GM12878 (cell line): ENCODE results near the gene LDLRAD4. TPM values are rescaled to one million over a fixed set of nuclear protein-coding genes. Genes with fewer than 3 reads are reported as not detected.

ENCODE experiments used
- ATAC-seq: fragments of 200-7000 bp; cut with Tn5 transposase; 3 replicates; pipeline ENCODE4 v1.9.1; 2020; ENCODE audit warnings: mild to moderate bottlenecking, moderate library complexity
- BruUV-seq: library from RNA; stranded (reverse); fragments of 400-500 nt; replicated peaks from 2 replicates; lab custom pipeline; 2021; lab: Mats Ljungman, UMichigan
- CTCF ChIA-PET: fragments of 300-600 bp; sonication (Branson Sonifier 250); formaldehyde crosslinking; extraction: SDS; loops from one replicate; lab custom pipeline; 2021; ENCODE audit warnings: inconsistent platforms; lab: Yijun Ruan, JAX
- POLR2A ChIA-PET: fragments of 350-600 bp; formaldehyde crosslinking; extraction: SDS; loops from one replicate; lab custom pipeline; 2021; ENCODE audit warnings: inconsistent platforms; lab: Charles Lee
- RAD21 ChIA-PET: fragments of 300-600 bp; sonication (Branson Sonifier 250); formaldehyde crosslinking; loops from one replicate; lab custom pipeline; 2023; ENCODE audit warnings: antibody characterized with exemption; ENCODE audit not compliant: unreplicated experiment; lab: Charles Lee
- SMC1A ChIA-PET: fragments of 300-600 bp; sonication (Branson Sonifier 250); formaldehyde crosslinking; loops from one replicate; lab custom pipeline; 2023; ENCODE audit not compliant: unreplicated experiment, uncharacterized antibody; lab: Charles Lee
- DNase-seq: peaks from one replicate; pipeline ENCODE4 v3.0.0-alpha.2; 2011; ENCODE audit warnings: low read depth, low spot score
- FAIRE-seq: peaks from 3 replicates; lab custom pipeline; 2011; peaks lifted over from hg19 to GRCh38; lab: Jason Lieb, UNC
- H2AFZ ChIP-seq: 2 replicates; pipeline ENCODE4 v1.6.0; 2011; ENCODE audit warnings: low read depth, low read length, control low read depth; ENCODE audit not compliant: control insufficient read depth
- H3K27ac ChIP-seq: 2 replicates; pipeline ENCODE4 v1.5.1; 2011; ENCODE audit warnings: control low read depth; ENCODE audit not compliant: control insufficient read depth, insufficient read depth
- H3K27me3 ChIP-seq, 2 experiments: replicated peaks in 1 of 2; 2 replicates each; pipeline versions ENCODE4 v1.6.0 to v1.6.1; 2011; ENCODE audit warnings: low read length in 1 of 2; ENCODE audit not compliant: control insufficient read depth in 2 of 2, insufficient read depth in 2 of 2
- H3K36me3 ChIP-seq, 2 experiments: 2 replicates each; pipeline ENCODE4 v1.5.1; 2011; ENCODE audit warnings: low read length in 1 of 2; ENCODE audit not compliant: control insufficient read depth in 2 of 2, insufficient read depth in 2 of 2
- H3K4me1 ChIP-seq: 2 replicates; pipeline ENCODE4 v1.6.1; 2011; ENCODE audit warnings: mild to moderate bottlenecking, low read length, moderate library complexity, mixed read lengths; ENCODE audit not compliant: control insufficient read depth, insufficient read depth
- H3K4me2 ChIP-seq: 2 replicates; pipeline ENCODE4 v1.6.0; 2011; ENCODE audit warnings: control low read depth; ENCODE audit not compliant: control insufficient read depth, insufficient read depth
- H3K4me3 ChIP-seq: fragments of 200-600 bp; sonication (generic); 2 replicates; pipeline ENCODE4 v1.5.1; 2016
- H3K79me2 ChIP-seq: 2 replicates; pipeline ENCODE4 v1.6.0; 2011; ENCODE audit warnings: low read length; ENCODE audit not compliant: control insufficient read depth, insufficient read depth
- H3K9ac ChIP-seq: 2 replicates; pipeline ENCODE4 v1.8.0; 2011; ENCODE audit warnings: low read length, control low read depth, mixed read lengths; ENCODE audit not compliant: control insufficient read depth, insufficient read depth
- H3K9me3 ChIP-seq: replicated peaks from 3 replicates; pipeline ENCODE4 v1.5.1; 2011; ENCODE audit warnings: mild to moderate bottlenecking, low read length; ENCODE audit not compliant: control insufficient read depth, insufficient read depth
- H4K20me1 ChIP-seq: 2 replicates; pipeline ENCODE4 v1.6.0; 2011; ENCODE audit not compliant: control insufficient read depth, insufficient read depth
- BACH1 ChIP-seq: fragments of 450-650 bp; IDR thresholded peaks from 2 replicates; pipeline ENCODE4 v1.6.1; 2017; ENCODE audit warnings: mild to moderate bottlenecking, borderline replicate concordance
- CEBPB ChIP-seq, 2 experiments: fragments of 150-350 bp in 1 of 2; IDR thresholded peaks; 2 replicates each; pipeline ENCODE4 v1.6.1; 2012 to 2014; ENCODE audit warnings: low read depth in 2 of 2, low read length in 2 of 2, borderline replicate concordance in 1 of 2, inconsistent platforms in 1 of 2
- CHD1 ChIP-seq: IDR thresholded peaks from 2 replicates; pipeline ENCODE4 v1.6.1; 2012; ENCODE audit warnings: low read depth, low read length, improper control_type of control experiment
- CREB1 ChIP-seq: IDR thresholded peaks from 2 replicates; pipeline ENCODE4 v1.6.1; 2012; ENCODE audit warnings: low read depth, mild to moderate bottlenecking, inconsistent platforms
- EED ChIP-seq: sonication (generic); IDR thresholded peaks from 2 replicates; pipeline ENCODE4 v1.6.1; 2016; ENCODE audit warnings: antibody characterized with exemption, low read depth
- HDGF ChIP-seq: fragments of 450-650 bp; IDR thresholded peaks from 2 replicates; pipeline ENCODE4 v1.6.1; 2016; ENCODE audit warnings: antibody characterized with exemption
- JUNB ChIP-seq: IDR thresholded peaks from 2 replicates; pipeline ENCODE4 v1.6.1; 2016; ENCODE audit warnings: antibody characterized with exemption, mild to moderate bottlenecking
- NFXL1 ChIP-seq: fragments of 450-650 bp; IDR thresholded peaks from 2 replicates; pipeline ENCODE4 v1.6.1; 2017; ENCODE audit warnings: antibody characterized with exemption, mild to moderate bottlenecking, borderline replicate concordance
- POLR2AphosphoS5 ChIP-seq: IDR thresholded peaks from 2 replicates; pipeline ENCODE4 v1.6.1; 2011; ENCODE audit warnings: mild to moderate bottlenecking, low read length, inconsistent platforms
- SIX5 ChIP-seq: IDR thresholded peaks from 2 replicates; pipeline ENCODE4 v1.6.1; 2011; ENCODE audit warnings: mild to moderate bottlenecking, low read depth, low read length, moderate library complexity; ENCODE audit not compliant: severe bottlenecking
- SPI1 ChIP-seq: IDR thresholded peaks from 2 replicates; pipeline ENCODE4 v1.6.1; 2011; ENCODE audit warnings: low read depth, mild to moderate bottlenecking, low read length, moderate library complexity, borderline replicate concordance; ENCODE audit not compliant: insufficient read depth
- STAT3 ChIP-seq: IDR thresholded peaks from 2 replicates; pipeline ENCODE4 v1.6.1; 2011; ENCODE audit warnings: low read depth, low read length, improper control_type of control experiment
- TCF3 ChIP-seq: IDR thresholded peaks from 2 replicates; pipeline ENCODE4 v1.6.1; 2012; ENCODE audit warnings: low read depth, mild to moderate bottlenecking, low read length, borderline replicate concordance; ENCODE audit not compliant: insufficient read depth
- TCF7 ChIP-seq: IDR thresholded peaks from 2 replicates; pipeline ENCODE4 v1.6.1; 2014; ENCODE audit warnings: antibody characterized with exemption, borderline replicate concordance
- WGBS: methylation state at CpG from one replicate; pipeline ENCODE4 v1.1.6; 2016; ENCODE audit warnings: low lambda C conversion rate; ENCODE audit not compliant: insufficient replicate concordance, insufficient coverage; ENCODE audit errors: missing lambda C conversion rate; 5-methylcytosine and 5-hydroxymethylcytosine counted together
- in situ Hi-C: fragments of 300-500 bp; cut with MboI; formaldehyde crosslinking; loops from 9 replicates; pipeline ENCODE4 v1.14.3; 2018; ENCODE audit warnings: mixed read lengths
- intact Hi-C: fragments of 100-400 bp; cut with micrococcal nuclease; formaldehyde crosslinking; loops from one replicate; pipeline ENCODE4 v1.14.2; 2022; ENCODE audit not compliant: unreplicated experiment
- polyA plus RNA-seq, 11 experiments: library from polyadenylated mRNA; depleted of rRNA in 4 of 11; unstranded in 6 of 11; stranded (reverse) in 5 of 11; fragments of >200 nt; fragmentation: Nextera tagmentation in 4 of 11; fragmentation: Illumina TruSeq in 1 of 11; extraction: Ambion mirVana in 4 of 11; extraction: Trizol in 1 of 11; gene quantifications; 1 replicate in 1 of 11; 2 replicates in 10 of 11; pipeline versions ENCODE4 v1.2.1 to v1.2.3, GENCODE V29; 2011 to 2016; ENCODE audit warnings: inconsistent platforms in 2 of 11, missing spikeins in 2 of 11, low read depth in 1 of 11
- total RNA-seq, 4 experiments: library from RNA; depleted of rRNA in 3 of 4; stranded (reverse); fragments of >200 nt in 3 of 4; fragmentation: Illumina TruSeq in 1 of 4; extraction: Trizol in 1 of 4; gene quantifications; 2 replicates each; pipeline versions ENCODE4 v1.2.1 to v1.2.3, GENCODE V29; 2013 to 2021
- TF ChIP-seq, protein P1 (sequence below): IDR thresholded peaks from 2 replicates; pipeline ENCODE4 v1.6.1; 2011; ENCODE audit warnings: low read depth, low read length, improper control_type of control experiment, borderline replicate concordance
- TF ChIP-seq, protein P2 (sequence below): fragments of 450-650 bp; IDR thresholded peaks from 2 replicates; pipeline ENCODE4 v1.6.1; 2017; ENCODE audit warnings: mild to moderate bottlenecking, moderate library complexity
- TF ChIP-seq, protein P3 (sequence below): fragments of 450-650 bp; IDR thresholded peaks from 2 replicates; pipeline ENCODE4 v1.6.1; 2017; ENCODE audit warnings: borderline replicate concordance

LDLRAD4 gene
- total and polyA plus RNA-seq, 10 of the 15 experiments (the other 5 are each of a cell fraction or from before 2014, with no cell fraction given) = 2.7 to 16.8 (median 11.2) TPM

DNA sequence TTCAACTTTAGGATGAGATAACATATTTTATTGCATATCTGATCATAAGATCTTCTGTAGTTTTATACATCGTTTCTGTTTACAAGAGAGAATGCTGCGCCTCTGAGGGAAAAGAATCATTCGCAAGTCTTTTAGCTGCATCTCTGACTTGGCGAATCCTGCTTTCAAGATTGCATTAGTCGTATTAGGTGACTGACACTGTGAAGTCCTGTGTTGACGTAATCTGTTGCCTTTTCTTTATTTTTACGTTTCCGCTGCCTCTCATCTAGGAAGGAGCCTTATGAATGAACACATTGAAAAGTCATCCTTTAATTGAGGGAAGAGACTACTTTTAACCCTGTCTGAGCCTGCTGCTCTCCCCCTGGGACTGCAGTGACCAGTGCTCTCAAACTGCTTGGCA is 101.5 kb downstream of the LDLRAD4 start:
- ATAC-seq (no peak), FAIRE-seq (no peak), DNase-seq (no peak)
- POLR2A ChIA-PET = no interaction called here
- Histone ChIP-seq H2AFZ (no peak overlapping the region), H3K4me1 (no peaks in the 10 kb centered on the region), H3K36me3 (no peaks in the 10 kb centered on the region), H3K79me2 (no peaks in the 10 kb centered on the region), H3K27me3 (no peaks in the 10 kb centered on the region), H3K9me3 (peaks cover 2% of the 10 kb centered on the region; the same call in 1 of the 3 replicates), H3K4me3 (no peak overlapping the region), H3K4me2 (no peak overlapping the region), H4K20me1 (no peaks in the 10 kb centered on the region), H3K9ac (no peak overlapping the region), H3K27ac (no peak overlapping the region)
- RAD21 ChIA-PET = no interaction called here
- CTCF ChIA-PET = no interaction called here
- in situ Hi-C loops = no loop called here
- 81% methylated on average over 8 of the region's 8 CpGs for WGBS
- BruUV-seq = no TSS peak
- intact Hi-C loops = loop anchor here (10.0 kb wide), 1 partner anchor 65 kb away; no protein-coding TSS in a partner anchor
- no peak for TF ChIP-seq SIX5
- TF ChIP-seq, protein P1, sequence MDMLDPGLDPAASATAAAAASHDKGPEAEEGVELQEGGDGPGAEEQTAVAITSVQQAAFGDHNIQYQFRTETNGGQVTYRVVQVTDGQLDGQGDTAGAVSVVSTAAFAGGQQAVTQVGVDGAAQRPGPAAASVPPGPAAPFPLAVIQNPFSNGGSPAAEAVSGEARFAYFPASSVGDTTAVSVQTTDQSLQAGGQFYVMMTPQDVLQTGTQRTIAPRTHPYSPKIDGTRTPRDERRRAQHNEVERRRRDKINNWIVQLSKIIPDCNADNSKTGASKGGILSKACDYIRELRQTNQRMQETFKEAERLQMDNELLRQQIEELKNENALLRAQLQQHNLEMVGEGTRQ = no peak
- no peak for TF ChIP-seq CREB1
- no peak for TF ChIP-seq CEBPB (IDR thresholded peaks at IDR 0.05; ENCODE audit: borderline replicate concordance in 1 of 2, low read depth in 2 of 2, low read length in 2 of 2)
- TF ChIP-seq TCF3 = no peak
- TF ChIP-seq SPI1 = no peak
- TF ChIP-seq, protein P2, sequence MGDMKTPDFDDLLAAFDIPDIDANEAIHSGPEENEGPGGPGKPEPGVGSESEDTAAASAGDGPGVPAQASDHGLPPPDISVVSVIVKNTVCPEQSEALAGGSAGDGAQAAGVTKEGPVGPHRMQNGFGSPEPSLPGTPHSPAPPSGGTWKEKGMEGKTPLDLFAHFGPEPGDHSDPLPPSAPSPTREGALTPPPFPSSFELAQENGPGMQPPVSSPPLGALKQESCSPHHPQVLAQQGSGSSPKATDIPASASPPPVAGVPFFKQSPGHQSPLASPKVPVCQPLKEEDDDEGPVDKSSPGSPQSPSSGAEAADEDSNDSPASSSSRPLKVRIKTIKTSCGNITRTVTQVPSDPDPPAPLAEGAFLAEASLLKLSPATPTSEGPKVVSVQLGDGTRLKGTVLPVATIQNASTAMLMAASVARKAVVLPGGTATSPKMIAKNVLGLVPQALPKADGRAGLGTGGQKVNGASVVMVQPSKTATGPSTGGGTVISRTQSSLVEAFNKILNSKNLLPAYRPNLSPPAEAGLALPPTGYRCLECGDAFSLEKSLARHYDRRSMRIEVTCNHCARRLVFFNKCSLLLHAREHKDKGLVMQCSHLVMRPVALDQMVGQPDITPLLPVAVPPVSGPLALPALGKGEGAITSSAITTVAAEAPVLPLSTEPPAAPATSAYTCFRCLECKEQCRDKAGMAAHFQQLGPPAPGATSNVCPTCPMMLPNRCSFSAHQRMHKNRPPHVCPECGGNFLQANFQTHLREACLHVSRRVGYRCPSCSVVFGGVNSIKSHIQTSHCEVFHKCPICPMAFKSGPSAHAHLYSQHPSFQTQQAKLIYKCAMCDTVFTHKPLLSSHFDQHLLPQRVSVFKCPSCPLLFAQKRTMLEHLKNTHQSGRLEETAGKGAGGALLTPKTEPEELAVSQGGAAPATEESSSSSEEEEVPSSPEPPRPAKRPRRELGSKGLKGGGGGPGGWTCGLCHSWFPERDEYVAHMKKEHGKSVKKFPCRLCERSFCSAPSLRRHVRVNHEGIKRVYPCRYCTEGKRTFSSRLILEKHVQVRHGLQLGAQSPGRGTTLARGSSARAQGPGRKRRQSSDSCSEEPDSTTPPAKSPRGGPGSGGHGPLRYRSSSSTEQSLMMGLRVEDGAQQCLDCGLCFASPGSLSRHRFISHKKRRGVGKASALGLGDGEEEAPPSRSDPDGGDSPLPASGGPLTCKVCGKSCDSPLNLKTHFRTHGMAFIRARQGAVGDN = no peak
- TF ChIP-seq HDGF = no peak
- TF ChIP-seq, protein P3, sequence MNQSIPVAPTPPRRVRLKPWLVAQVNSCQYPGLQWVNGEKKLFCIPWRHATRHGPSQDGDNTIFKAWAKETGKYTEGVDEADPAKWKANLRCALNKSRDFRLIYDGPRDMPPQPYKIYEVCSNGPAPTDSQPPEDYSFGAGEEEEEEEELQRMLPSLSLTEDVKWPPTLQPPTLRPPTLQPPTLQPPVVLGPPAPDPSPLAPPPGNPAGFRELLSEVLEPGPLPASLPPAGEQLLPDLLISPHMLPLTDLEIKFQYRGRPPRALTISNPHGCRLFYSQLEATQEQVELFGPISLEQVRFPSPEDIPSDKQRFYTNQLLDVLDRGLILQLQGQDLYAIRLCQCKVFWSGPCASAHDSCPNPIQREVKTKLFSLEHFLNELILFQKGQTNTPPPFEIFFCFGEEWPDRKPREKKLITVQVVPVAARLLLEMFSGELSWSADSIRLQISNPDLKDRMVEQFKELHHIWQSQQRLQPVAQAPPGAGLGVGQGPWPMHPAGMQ = no peak
- no peak for TF ChIP-seq TCF7
- no peak for TF ChIP-seq STAT3
- no peak for TF ChIP-seq BACH1
- TF ChIP-seq POLR2AphosphoS5 = no peak
- TF ChIP-seq CHD1 = no peak
- TF ChIP-seq EED = no peak
- TF ChIP-seq JUNB = no peak
- no peak for TF ChIP-seq NFXL1
- SMC1A ChIA-PET = interaction anchor here (1.2 kb wide), 1 partner anchor 149 kb away, joined by 3 read pairs; no protein-coding TSS in a partner anchor
